Measurements from ENCODE around the gene AP5M1. TPM values are rescaled to one million over a fixed set of nuclear protein-coding genes. Genes with fewer than 3 reads are reported as not detected.

AP5M1 gene
- total and polyA plus RNA-seq, 2 experiments from 2014 or later = 35.6 to 37.4 TPM

DNA sequence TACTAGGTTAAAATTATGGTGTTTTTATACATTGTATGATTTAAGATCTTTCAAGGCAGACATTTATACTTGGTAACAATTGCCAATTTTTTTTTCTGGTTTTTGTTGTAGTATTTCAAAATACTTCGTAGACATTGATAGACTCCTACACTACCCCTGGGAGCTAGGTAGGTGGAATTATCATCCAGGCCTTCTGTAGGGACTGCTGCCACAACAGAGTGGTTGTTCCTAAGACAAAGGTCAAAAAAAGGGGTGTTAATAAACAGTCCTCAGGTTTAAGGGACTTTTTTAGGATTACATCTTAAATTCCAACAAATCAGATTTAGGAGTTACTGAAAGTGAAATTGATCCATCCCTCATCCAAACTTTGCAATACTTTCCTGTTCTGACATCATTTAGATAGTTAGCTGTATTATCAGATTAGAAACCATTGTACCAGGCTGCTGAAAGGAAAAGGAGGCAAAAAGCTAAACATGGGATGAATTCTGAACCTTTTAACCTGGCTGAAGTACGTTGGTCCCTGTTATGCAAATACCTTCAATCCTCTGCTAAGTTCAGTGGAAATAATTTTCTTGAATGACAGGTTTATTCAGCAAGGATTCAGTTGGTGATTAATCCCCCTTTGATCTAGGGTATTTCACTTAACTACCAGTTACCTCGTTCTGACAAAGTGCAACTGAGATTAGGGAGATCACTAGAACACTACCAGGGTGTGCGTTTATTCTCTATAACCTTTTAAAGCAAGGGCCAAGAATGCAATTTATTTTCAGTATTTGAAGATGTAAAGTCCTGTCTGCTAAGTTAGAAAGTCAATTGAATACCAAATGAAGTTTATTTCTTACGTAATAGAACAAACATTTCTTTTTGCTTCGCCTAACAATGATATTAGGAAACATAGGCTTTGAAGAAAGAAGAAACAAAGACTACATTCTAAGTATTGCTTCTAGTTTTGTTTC, 23.2 kb downstream of the AP5M1 start:
- in situ Hi-C loops (cut with MboI) = no loop called here
- H3K4me1 ChIP-seq (ENCODE audit: insufficient read depth) = no peaks in the 10 kb centered on the region; the same call in 1 of the 2 replicates
- WGBS, 2 experiments (ENCODE audit: low coverage in 1 of 2, low lambda C conversion rate in 2 of 2, missing lambda C conversion rate in 2 of 2) = 65 to 66% methylated on average over 6 of the region's 6 CpGs

DNA sequence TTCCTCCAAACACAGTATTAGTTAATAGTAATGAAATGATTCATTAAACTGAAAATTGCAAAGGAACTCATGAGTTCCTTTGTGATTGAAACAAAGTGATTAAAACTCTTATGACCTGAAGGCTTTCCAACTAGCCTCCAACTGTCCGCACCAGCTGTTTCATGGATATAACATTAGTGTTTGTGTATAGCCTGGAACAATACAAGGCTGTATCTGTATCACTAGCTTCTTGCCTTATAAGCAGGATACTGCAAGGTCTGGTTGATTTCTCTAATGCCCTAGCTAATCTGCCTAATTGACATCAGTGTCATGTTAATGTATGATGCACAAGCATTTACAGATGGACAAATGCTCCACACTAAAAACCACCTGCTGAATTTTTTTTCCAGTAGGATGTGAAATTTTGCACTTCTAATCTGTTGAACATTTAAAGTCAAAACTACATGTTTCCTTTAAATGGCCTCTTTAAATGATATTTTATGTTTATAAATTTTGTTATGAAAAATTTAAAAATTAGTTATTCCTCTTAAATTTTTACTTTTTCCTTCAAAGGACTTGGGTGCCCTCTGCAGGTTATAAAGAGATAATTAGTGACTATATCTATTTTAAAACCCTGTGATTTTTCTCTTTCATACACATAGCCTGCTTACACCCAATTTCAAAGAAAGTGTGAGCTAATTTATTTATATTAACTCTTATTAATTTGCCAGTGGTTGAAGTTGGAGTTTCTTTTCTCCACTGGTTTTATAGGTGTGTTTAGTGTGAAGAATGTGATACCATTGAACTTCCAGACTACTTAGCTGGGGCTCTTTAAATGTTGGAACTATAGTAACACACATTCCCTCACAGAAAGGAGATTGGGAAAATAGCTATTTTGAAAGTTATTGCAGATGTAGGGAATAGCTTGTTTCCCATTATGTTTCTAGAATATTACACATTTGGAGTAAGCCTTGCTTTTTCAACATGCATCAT, 25.4 kb downstream of the AP5M1 start:
- Histone ChIP-seq H3K27ac (no peak overlapping the region), H2AFZ (no peak overlapping the region), H3K9me2 (ENCODE audit: insufficient read depth) (no peaks in the 10 kb centered on the region), H3K9me3 (ENCODE audit: low read depth) (no peaks in the 10 kb centered on the region), H4K20me1 (ENCODE audit: insufficient read depth) (no peaks in the 10 kb centered on the region), H3K36me3 (ENCODE audit: low read depth) (peaks cover 2% of the 10 kb centered on the region; the same call in 1 of the 2 replicates), H3K4me3 (no peak overlapping the region), H3K27me3 (replicated peaks; ENCODE audit: insufficient read depth) (no peaks in the 10 kb centered on the region), H3K4me1 (ENCODE audit: insufficient read depth) (no peaks in the 10 kb centered on the region; the same call in 1 of the 2 replicates), H3K4me2 (ENCODE audit: unreplicated experiment) (no peak overlapping the region), H3K9ac (no peak overlapping the region), H3F3A (ENCODE audit: insufficient read depth) (no peaks in the 10 kb centered on the region), H3K79me2 (ENCODE audit: insufficient read depth) (no peaks in the 10 kb centered on the region)
- DNase-seq = peak; percentile 55
- in situ Hi-C loops (cut with MboI) = no loop called here
- 89 to 100% methylated on average over 1 of the region's 1 CpG for WGBS, 2 experiments (ENCODE audit: low coverage in 1 of 2, low lambda C conversion rate in 2 of 2, missing lambda C conversion rate in 2 of 2)
- no peak for TF ChIP-seq EZH2phosphoT487 (IDR thresholded peaks at IDR 0.05; ENCODE audit: insufficient read depth, low read depth)
- TF ChIP-seq EZH2 (IDR thresholded peaks at IDR 0.05; ENCODE audit: insufficient read depth, poor library complexity, severe bottlenecking) = no peak

More for the DNA sequence above, 23.2 kb downstream of the AP5M1 start:
- Histone ChIP-seq H3K9me3 (ENCODE audit: low read depth) (no peaks in the 10 kb centered on the region), H3K9ac (no peak overlapping the region), H2AFZ (no peak overlapping the region), H3K27me3 (replicated peaks; ENCODE audit: insufficient read depth) (no peaks in the 10 kb centered on the region), H3K4me3 (no peak overlapping the region), H3K79me2 (ENCODE audit: insufficient read depth) (no peaks in the 10 kb centered on the region), H3K9me2 (ENCODE audit: insufficient read depth) (no peaks in the 10 kb centered on the region), H3K27ac (no peak overlapping the region), H3K36me3 (ENCODE audit: low read depth) (peaks cover 16% of the 10 kb centered on the region), H3K4me2 (ENCODE audit: unreplicated experiment) (no peak overlapping the region), H3F3A (ENCODE audit: insufficient read depth) (no peaks in the 10 kb centered on the region), H4K20me1 (ENCODE audit: insufficient read depth) (no peaks in the 10 kb centered on the region)
- DNase-seq = no peak
- TF ChIP-seq EZH2phosphoT487 (IDR thresholded peaks at IDR 0.05; ENCODE audit: insufficient read depth, low read depth) (no peak), EZH2 (IDR thresholded peaks at IDR 0.05; ENCODE audit: insufficient read depth, poor library complexity, severe bottlenecking) (no peak)

DNA sequence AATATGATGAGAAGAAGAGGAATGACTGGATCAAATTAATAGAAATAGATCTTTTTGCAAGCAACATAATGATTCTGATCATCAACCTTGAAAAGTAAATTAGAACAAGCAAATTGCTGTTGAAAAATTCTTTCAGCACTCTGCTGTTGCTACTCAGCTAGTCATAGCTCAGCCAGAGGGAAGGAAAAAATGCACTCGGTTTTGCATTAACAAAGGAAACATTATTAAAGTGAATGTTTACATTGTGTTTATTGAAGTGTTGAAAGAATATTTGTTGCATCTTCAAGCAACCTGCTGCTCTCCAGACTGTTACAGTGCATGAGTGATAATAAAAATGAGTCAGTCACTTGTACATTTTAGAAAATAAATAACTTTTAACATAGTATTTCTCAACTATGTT, 26.5 kb downstream of the AP5M1 start:
- Histone ChIP-seq H4K20me1 (ENCODE audit: insufficient read depth) (no peaks in the 10 kb centered on the region), H3K9ac (no peak overlapping the region), H3K4me1 (ENCODE audit: insufficient read depth) (no peaks in the 10 kb centered on the region; the same call in 1 of the 2 replicates), H3K79me2 (ENCODE audit: insufficient read depth) (no peaks in the 10 kb centered on the region), H3K36me3 (ENCODE audit: low read depth) (no peaks in the 10 kb centered on the region), H3K9me2 (ENCODE audit: insufficient read depth) (no peaks in the 10 kb centered on the region), H3K27me3 (replicated peaks; ENCODE audit: insufficient read depth) (no peaks in the 10 kb centered on the region), H3K4me2 (ENCODE audit: unreplicated experiment) (no peak overlapping the region), H3K9me3 (ENCODE audit: low read depth) (no peaks in the 10 kb centered on the region), H2AFZ (no peak overlapping the region), H3F3A (ENCODE audit: insufficient read depth) (no peaks in the 10 kb centered on the region), H3K27ac (no peak overlapping the region), H3K4me3 (no peak overlapping the region)
- WGBS, 2 experiments (ENCODE audit: low coverage in 1 of 2, low lambda C conversion rate in 2 of 2, missing lambda C conversion rate in 2 of 2) = 32 to 35% methylated on average over 1 of the region's 1 CpG
- no peak for DNase-seq
- in situ Hi-C loops (cut with MboI) = no loop called here
- TF ChIP-seq EZH2phosphoT487 (IDR thresholded peaks at IDR 0.05; ENCODE audit: insufficient read depth, low read depth) = no peak
- TF ChIP-seq EZH2 (IDR thresholded peaks at IDR 0.05; ENCODE audit: insufficient read depth, poor library complexity, severe bottlenecking) = no peak

DNA sequence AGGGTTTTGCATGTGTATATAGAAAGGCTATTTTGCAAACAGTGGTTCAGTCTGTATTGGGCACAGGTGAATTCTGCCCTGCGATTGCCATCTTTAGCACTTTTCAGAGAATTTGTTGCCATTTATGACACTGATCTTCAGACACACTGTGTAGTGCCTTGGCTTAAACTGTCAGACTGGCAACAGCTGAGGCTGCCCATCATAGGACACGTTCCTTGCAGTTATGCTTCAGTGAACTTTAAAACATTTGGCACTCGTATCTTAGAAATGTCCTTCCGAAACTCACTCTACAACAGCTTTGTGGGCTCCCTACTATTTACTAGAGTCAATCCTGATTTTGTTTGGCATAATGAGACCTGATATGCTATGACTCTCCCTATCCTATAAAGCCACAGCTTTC, 29.1 kb downstream of the AP5M1 start:
- in situ Hi-C loops (cut with MboI) = no loop called here
- no peak for TF ChIP-seq EZH2phosphoT487 (IDR thresholded peaks at IDR 0.05; ENCODE audit: insufficient read depth, low read depth)
- no peak for TF ChIP-seq EZH2 (IDR thresholded peaks at IDR 0.05; ENCODE audit: insufficient read depth, poor library complexity, severe bottlenecking)
- Histone ChIP-seq H3K4me1 (ENCODE audit: insufficient read depth) (no peaks in the 10 kb centered on the region; the same call in 1 of the 2 replicates), H3K27me3 (replicated peaks; ENCODE audit: insufficient read depth) (no peaks in the 10 kb centered on the region), H3K4me2 (ENCODE audit: unreplicated experiment) (no peak overlapping the region), H3K9ac (no peak overlapping the region), H3K79me2 (ENCODE audit: insufficient read depth) (no peaks in the 10 kb centered on the region), H3K9me2 (ENCODE audit: insufficient read depth) (no peaks in the 10 kb centered on the region), H4K20me1 (ENCODE audit: insufficient read depth) (no peaks in the 10 kb centered on the region), H3K4me3 (no peak overlapping the region), H3K27ac (no peak overlapping the region), H3K9me3 (ENCODE audit: low read depth) (no peaks in the 10 kb centered on the region), H3F3A (ENCODE audit: insufficient read depth) (no peaks in the 10 kb centered on the region), H3K36me3 (ENCODE audit: low read depth) (no peaks in the 10 kb centered on the region), H2AFZ (no peak overlapping the region)
- WGBS, 2 experiments (ENCODE audit: low coverage in 1 of 2, low lambda C conversion rate in 2 of 2, missing lambda C conversion rate in 2 of 2) = 82 to 83% methylated on average over 4 of the region's 4 CpGs
- DNase-seq = no peak

Measured in GM23248 (cell line).